Measurements from ENCODE around the gene CCDC188.

- no peak for TF ChIP-seq CTCF (IDR thresholded peaks at IDR 0.05)
- no peak for TF ChIP-seq POLR2A (IDR thresholded peaks at IDR 0.05)
- TF ChIP-seq POLR2AphosphoS5 (IDR thresholded peaks at IDR 0.05), result no peak
Measured at GRCh38 chr22:20191803-20192202, 40.9 kb upstream of the CCDC188 start.
